ENCODE data around the gene PPARGC1A. TPM values are rescaled to one million over a fixed set of nuclear protein-coding genes. Genes with fewer than 3 reads are reported as not detected.

Gene PPARGC1A
- total RNA-seq, 2 donors from 2014 or later: not detected

DNA sequence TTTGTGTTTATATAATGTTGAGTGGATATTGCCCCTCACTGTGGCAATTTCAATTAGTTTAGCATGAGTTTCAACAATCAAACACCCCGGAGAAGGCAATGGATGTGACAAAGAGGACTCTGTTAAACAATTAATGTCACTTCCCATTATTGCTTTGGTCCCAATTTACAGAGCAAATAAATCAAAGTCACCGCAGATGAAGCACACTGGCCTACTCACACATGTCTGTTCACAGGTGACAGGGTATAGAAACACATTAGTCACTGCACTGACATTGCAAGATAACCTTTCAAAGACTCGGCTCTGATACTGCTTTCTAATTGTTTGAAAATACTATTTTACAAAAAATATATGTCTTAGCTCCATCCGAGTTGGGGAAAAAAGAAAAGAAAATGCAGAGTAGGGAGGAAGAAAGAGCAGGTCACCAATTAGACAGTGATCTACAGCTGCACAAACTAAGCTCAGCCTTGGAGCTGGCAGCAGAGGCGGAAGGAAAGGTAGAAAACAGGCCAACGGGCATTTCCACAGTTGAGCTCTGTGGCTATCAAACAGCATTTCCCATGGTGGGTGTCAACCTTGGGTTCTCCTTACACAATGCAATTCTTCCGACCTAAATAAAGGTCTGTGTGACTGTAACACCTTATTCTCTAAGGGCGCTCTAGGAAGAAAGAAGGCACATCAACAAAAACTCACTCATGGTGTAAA is 53.9 kb downstream of the PPARGC1A start:
- H3K4me3 Mint-ChIP-seq: no peak overlapping the region
- ATAC-seq (no peak), DNase-seq (no peak)
- no peaks in the 10 kb centered on the region for H3K4me1 Mint-ChIP-seq
- H3K36me3 Mint-ChIP-seq (ENCODE audit: low read depth): no peaks in the 10 kb centered on the region
- H3K9me3 ChIP-seq (ENCODE audit: control insufficient read depth, low read length, poor library complexity, severe bottlenecking): no peaks in the 10 kb centered on the region
- H3K27me3 Mint-ChIP-seq: no peaks in the 10 kb centered on the region
- no peak overlapping the region for H3K27ac Mint-ChIP-seq

DNA sequence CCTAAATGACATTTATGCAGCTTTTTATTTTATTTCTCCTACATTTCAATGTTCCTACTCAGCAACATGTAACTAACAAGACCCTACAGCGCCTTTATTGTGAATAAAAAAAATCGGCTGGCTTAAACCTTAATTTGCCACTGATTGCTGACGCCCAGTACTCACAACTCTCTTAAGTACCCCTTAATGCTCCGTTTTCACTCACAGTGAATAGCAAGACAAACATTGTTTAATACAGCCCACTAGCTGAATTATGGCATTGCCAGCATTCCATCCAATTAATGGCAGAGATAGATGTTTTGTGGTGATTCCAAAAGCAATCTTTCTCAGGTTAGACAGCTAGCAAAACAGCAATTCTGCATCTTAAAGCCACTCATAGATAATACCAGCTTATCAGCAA is 61.1 kb downstream of the PPARGC1A start:
- no peak for ATAC-seq
- Mint-ChIP-seq H3K27me3 (no peaks in the 10 kb centered on the region), H3K36me3 (ENCODE audit: low read depth) (no peaks in the 10 kb centered on the region), H3K4me1 (no peaks in the 10 kb centered on the region), H3K4me3 (no peak overlapping the region), H3K27ac (no peak overlapping the region)
- H3K9me3 ChIP-seq (ENCODE audit: control insufficient read depth, low read length, poor library complexity, severe bottlenecking): no peaks in the 10 kb centered on the region
- no peak for DNase-seq

DNA sequence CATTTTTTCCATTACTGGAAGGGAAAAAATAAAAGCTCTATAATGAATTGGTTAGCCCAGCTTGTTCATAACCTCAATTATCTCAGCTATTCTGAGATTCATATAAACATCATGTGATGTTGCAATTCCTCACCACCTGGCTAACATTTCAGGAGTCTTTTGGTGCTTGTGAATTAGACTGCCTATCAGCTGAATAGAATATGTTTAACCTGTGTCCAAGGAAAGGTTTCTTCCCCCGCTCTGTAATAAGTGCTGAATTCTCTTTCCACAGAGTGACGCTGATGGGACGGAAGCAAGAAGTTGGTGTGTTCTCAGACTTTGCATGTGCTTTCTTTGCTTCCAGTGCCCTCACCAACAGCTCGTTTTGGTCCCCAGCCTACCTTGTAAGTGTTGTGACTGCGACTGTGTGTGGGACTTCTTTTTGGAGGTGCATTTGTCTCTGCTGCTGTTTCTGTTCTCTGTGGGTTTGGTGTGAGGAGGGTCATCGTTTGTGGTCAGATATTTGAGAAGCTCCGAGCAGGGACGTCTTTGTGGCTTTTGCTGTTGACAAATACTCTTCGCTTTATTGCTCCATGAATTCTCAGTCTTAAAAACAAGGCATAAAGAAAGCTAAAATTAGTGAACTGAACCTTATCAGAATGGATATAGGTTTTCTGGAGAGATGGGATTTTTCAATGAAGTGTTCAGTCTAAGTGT is 61.7 kb downstream of the PPARGC1A start:
- ATAC-seq (no peak), DNase-seq (no peak)
- Mint-ChIP-seq H3K4me3 (no peak overlapping the region), H3K4me1 (no peaks in the 10 kb centered on the region), H3K36me3 (ENCODE audit: low read depth) (no peaks in the 10 kb centered on the region), H3K27ac (no peak overlapping the region), H3K27me3 (no peaks in the 10 kb centered on the region)
- no peaks in the 10 kb centered on the region for H3K9me3 ChIP-seq (ENCODE audit: control insufficient read depth, low read length, poor library complexity, severe bottlenecking)

DNA sequence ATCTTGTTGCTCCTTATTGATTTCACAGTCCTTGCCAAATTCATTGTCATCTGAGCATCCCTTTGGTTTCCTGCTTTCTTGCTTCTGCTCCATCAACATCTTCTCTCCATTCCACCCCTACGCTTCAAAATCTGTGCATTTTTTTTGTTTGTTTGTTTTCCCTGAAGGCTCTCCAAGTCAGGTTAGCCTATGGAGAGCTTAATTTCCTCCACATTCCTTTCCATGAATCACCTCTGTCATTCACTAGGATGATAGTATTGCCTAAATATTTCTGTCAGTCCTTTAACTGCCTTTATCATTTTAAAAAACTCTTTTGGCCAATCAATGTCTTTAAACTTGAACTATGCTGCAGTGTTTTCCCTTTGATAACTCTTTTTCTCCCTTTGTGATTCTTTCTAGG is 67.7 kb downstream of the PPARGC1A start:
- DNase-seq: no peak
- no peaks in the 10 kb centered on the region for H3K9me3 ChIP-seq (ENCODE audit: control insufficient read depth, low read length, poor library complexity, severe bottlenecking)
- Mint-ChIP-seq H3K4me1 (no peaks in the 10 kb centered on the region), H3K27me3 (no peaks in the 10 kb centered on the region), H3K27ac (no peak overlapping the region), H3K4me3 (no peak overlapping the region), H3K36me3 (ENCODE audit: low read depth) (no peaks in the 10 kb centered on the region)
- ATAC-seq: no peak

DNA sequence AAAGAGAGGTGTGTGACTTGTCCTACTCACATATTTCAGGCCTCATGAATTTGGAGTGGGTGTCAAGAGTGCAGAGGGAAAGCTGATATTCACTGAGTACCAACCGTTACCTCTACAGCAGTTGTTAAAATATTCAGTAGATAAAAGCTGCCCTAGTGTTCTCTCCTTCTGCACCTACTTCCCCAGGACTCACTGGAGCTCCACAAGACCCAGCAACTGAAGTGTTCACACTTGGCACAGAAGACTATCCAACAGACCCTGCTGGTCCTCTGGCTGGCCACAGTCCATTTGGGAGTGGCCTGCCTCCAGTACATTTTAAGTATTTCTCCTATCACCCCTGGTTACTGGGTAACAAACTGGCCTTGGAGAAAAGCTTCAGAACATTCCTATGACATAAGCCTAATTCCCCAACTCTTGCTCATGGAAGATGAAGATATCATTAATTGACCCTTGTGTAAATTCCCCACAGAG is 70.8 kb downstream of the PPARGC1A start:
- H3K27ac Mint-ChIP-seq: no peak overlapping the region
- no peaks in the 10 kb centered on the region for H3K9me3 ChIP-seq (ENCODE audit: control insufficient read depth, low read length, poor library complexity, severe bottlenecking)
- H3K36me3 Mint-ChIP-seq (ENCODE audit: low read depth): no peaks in the 10 kb centered on the region
- H3K27me3 Mint-ChIP-seq: no peaks in the 10 kb centered on the region
- no peak for DNase-seq
- H3K4me1 Mint-ChIP-seq: no peaks in the 10 kb centered on the region
- ATAC-seq: no peak
- no peak overlapping the region for H3K4me3 Mint-ChIP-seq

DNA sequence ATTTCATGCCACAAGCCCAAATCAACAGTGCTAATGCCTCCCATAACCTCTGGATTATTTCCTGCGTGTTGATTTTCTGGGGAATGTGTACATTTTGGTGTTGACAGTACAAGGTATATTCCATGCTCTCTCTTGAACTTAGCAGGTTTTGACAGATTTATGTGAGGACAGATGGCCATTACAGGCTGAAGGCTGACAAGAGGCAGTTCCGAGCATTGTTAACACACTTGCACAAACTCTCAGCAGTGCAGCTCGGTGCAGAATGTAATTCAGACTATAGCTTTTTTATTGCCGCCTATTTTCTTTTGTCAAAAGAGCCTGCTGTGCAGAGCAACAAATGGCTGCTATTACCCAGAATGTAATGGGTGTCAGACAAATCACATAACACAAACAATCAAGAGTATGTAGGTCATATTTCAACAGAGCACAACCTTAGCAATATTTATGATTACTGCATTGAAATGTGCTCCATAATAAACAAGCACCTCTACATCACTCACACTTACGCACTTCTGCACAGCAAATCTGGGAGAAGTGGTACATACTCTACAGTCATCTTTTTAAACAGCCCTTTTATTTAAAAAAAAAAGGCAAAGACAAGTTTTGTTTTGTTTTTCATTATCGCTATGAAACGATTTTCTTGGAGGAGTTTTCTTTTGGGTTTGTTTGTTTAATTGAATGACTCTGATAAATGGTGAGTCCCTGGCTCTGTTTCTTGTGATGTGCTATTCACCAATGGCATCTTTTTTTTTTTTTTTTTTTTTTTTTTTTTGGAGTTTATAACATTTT is 71.6 kb downstream of the PPARGC1A start:
- no peaks in the 10 kb centered on the region for H3K4me1 Mint-ChIP-seq
- H3K4me3 Mint-ChIP-seq: no peak overlapping the region
- ATAC-seq (no peak), DNase-seq (no peak)
- no peak overlapping the region for H3K27ac Mint-ChIP-seq
- H3K36me3 Mint-ChIP-seq (ENCODE audit: low read depth): no peaks in the 10 kb centered on the region
- no peaks in the 10 kb centered on the region for H3K27me3 Mint-ChIP-seq
- no peaks in the 10 kb centered on the region for H3K9me3 ChIP-seq (ENCODE audit: control insufficient read depth, low read length, poor library complexity, severe bottlenecking)

DNA sequence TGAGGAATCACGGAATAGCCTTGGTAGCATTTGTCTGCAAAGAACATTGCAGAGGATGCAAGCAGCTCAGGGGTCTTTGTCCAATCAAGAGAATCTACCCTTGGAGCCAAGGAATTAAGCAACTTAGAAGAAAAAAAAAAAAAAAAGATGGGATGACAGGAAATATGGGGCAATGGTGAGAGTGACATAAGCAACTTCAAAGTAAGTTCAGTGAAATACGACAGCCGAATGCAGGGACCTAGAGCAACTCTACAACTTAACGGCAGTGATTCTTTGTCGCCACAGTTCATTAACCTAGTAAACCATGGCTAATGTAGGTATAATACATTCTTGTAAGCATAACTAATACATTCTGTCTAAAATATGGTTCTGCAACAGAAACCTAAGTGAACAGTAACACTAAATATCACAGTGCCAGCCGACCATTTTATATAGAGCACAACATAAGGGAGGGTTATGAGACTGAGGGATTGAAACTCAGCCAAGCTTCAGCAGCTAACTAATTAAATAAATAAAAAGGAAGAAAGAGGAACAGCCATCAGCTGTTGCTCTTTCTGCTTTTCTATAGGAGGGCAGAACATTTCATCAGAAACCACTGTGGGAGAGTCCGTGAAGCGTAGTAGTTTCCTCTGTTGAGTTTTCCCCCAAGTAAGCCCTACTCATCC is 74.7 kb downstream of the PPARGC1A start:
- H3K27ac Mint-ChIP-seq: no peak overlapping the region
- H3K4me1 Mint-ChIP-seq: no peaks in the 10 kb centered on the region
- no peaks in the 10 kb centered on the region for H3K36me3 Mint-ChIP-seq (ENCODE audit: low read depth)
- no peaks in the 10 kb centered on the region for H3K27me3 Mint-ChIP-seq
- H3K9me3 ChIP-seq (ENCODE audit: control insufficient read depth, low read length, poor library complexity, severe bottlenecking): no peaks in the 10 kb centered on the region
- DNase-seq (no peak), ATAC-seq (no peak)
- H3K4me3 Mint-ChIP-seq: no peak overlapping the region

DNA sequence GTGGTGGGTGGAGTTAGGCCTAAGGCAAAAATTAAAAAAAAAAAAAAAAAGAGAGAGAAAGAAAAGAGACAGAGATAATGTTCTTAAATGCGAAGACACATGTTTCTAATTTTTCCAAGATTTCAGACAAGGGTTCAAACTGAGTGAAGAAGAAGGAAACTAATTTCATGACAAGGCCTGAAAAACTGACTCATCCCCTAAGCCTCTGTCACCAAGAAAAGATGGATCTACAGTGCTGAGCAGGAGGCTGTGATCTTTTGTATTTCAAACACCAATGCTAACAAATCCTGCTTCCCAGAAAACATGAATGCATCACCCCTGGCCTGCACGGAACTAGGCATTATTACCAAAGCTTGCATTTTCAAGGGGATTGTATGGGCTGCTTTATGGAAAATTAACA is 75.3 kb downstream of the PPARGC1A start:
- H3K4me3 Mint-ChIP-seq: no peak overlapping the region
- no peaks in the 10 kb centered on the region for H3K36me3 Mint-ChIP-seq (ENCODE audit: low read depth)
- ATAC-seq: no peak
- H3K27me3 Mint-ChIP-seq: no peaks in the 10 kb centered on the region
- H3K27ac Mint-ChIP-seq: no peak overlapping the region
- no peak for DNase-seq
- no peaks in the 10 kb centered on the region for H3K4me1 Mint-ChIP-seq
- no peaks in the 10 kb centered on the region for H3K9me3 ChIP-seq (ENCODE audit: control insufficient read depth, low read length, poor library complexity, severe bottlenecking)

DNA sequence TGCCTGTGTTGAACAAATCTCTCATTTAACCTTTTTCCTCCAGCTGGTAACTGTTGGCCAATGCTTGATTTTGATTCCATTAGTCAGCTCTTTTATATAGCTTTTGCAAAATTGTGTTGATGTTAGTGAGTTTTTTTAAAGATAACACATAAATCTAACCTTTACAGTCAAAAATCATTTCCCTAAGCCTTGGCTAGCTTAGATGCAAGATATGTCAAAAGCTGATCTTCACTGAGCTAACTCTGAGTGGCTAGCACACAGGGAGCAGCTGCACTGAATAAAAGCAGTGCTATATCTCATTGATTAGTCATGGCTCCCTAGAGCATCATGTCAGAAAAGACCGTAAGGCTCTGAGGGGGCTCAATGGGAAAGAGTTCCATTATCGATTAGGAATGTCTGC is 78.7 kb downstream of the PPARGC1A start:
- Mint-ChIP-seq H3K4me1 (no peaks in the 10 kb centered on the region), H3K27ac (no peak overlapping the region), H3K27me3 (no peaks in the 10 kb centered on the region), H3K36me3 (ENCODE audit: low read depth) (no peaks in the 10 kb centered on the region), H3K4me3 (no peak overlapping the region)
- ATAC-seq (no peak), DNase-seq (no peak)
- H3K9me3 ChIP-seq (ENCODE audit: control insufficient read depth, low read length, poor library complexity, severe bottlenecking): no peaks in the 10 kb centered on the region

DNA sequence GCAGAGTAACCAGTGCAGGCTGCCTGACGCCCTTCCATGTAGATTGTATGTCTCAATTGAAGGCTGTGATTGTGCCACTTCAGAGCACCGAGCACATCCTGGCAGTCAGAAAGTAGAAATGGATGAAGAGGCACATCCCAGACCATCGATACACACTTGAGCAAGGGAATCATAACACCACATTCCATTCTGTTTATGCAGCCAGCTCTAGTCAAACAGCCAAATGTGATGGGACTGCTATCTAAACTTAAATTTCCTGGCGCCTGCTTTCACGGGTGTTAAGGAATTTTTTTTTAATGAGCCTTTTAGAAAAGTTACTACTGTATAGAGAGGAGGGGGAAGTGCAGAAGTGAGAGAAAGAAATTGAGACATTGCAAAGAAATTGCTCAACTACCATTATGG is 84.4 kb downstream of the PPARGC1A start:
- Mint-ChIP-seq H3K4me1 (no peaks in the 10 kb centered on the region), H3K4me3 (no peak overlapping the region), H3K27me3 (no peaks in the 10 kb centered on the region), H3K27ac (no peak overlapping the region), H3K36me3 (ENCODE audit: low read depth) (no peaks in the 10 kb centered on the region)
- DNase-seq: no peak
- no peaks in the 10 kb centered on the region for H3K9me3 ChIP-seq (ENCODE audit: control insufficient read depth, low read length, poor library complexity, severe bottlenecking)
- no peak for ATAC-seq

DNA sequence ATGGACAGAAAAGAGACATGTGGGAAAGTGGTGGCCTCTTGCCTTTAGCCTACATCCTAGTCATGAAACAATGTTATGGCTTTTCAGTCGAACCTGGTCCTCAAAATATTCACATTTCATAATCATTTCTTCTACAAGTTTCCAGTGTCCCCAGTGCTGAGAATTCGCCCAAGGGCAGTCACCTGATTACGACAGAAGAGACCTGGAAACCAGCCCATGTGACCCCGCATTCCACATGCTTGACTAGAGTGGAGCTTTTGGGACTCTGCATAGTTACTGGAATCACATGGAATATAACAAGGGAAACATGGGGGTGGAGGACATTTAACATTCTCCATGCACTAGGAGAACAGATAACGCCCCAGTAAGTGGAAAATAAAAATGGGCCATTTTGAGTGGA is 100.1 kb downstream of the PPARGC1A start:
- Mint-ChIP-seq H3K4me3 (no peak overlapping the region), H3K27ac (no peak overlapping the region), H3K27me3 (no peaks in the 10 kb centered on the region), H3K4me1 (no peaks in the 10 kb centered on the region), H3K36me3 (ENCODE audit: low read depth) (no peaks in the 10 kb centered on the region)
- no peaks in the 10 kb centered on the region for H3K9me3 ChIP-seq (ENCODE audit: control insufficient read depth, low read length, poor library complexity, severe bottlenecking)
- DNase-seq (no peak), ATAC-seq (no peak)

DNA sequence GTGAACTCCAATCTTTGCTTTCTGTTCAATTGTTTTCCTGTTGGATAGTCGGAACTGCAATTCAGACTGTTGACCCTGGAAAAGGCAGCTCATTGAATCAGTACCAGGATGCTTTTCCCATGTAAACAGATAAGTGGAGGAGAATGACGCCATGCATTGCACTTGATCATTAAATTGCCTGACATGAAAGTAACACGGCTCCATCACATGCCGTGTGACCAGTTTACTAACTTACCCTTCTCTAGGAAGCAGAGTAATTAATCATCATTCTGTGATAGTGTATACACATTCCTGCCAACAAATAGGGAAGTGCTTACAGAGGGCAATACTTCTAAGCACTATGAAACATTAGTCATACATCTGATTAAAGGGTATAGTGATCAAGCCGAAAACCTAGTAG is 101.4 kb downstream of the PPARGC1A start:
- Mint-ChIP-seq H3K36me3 (ENCODE audit: low read depth) (no peaks in the 10 kb centered on the region), H3K4me3 (no peak overlapping the region), H3K27me3 (no peaks in the 10 kb centered on the region)

DNA sequence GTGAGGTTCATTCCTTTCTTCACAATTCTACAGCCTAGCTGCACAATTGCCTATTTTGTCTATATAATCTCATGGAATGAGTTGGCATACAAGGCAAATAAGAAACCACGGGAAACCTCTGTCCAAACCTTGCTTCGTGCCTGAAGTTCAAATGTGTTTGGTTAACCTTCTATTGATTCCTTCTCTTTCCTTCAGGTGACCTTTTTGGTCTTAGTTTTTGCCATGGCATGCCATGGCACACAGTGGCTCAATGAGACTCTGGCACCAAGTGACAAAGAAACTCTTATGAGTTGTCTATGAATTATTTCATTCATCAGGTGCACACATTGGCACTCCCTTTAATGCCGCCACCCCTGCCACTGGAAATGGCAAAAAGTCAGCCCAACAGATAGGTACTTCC is 101.8 kb downstream of the PPARGC1A start:
- Mint-ChIP-seq H3K4me3 (no peak overlapping the region), H3K27me3 (no peaks in the 10 kb centered on the region), H3K36me3 (ENCODE audit: low read depth) (no peaks in the 10 kb centered on the region), H3K4me1 (no peaks in the 10 kb centered on the region), H3K27ac (no peak overlapping the region)
- DNase-seq (no peak), ATAC-seq (no peak)
- no peaks in the 10 kb centered on the region for H3K9me3 ChIP-seq (ENCODE audit: control insufficient read depth, low read length, poor library complexity, severe bottlenecking)

More for the DNA sequence above, 101.4 kb downstream of the PPARGC1A start:
- Mint-ChIP-seq H3K4me1 (no peaks in the 10 kb centered on the region), H3K27ac (no peak overlapping the region)
- H3K9me3 ChIP-seq (ENCODE audit: control insufficient read depth, low read length, poor library complexity, severe bottlenecking): no peaks in the 10 kb centered on the region
- ATAC-seq (no peak), DNase-seq (no peak)

All from T-helper 17 cell (primary cell).